GM19023 (cell line): ENCODE results near the gene TET2.
A peak's percentile ranks its signal among the peaks of the same experiment; 100 is the strongest.
"Not testable (repeated sequence)": the region's sequence is repeated elsewhere in the genome, so short reads cannot be mapped to it uniquely, and the experiment has no call there.

Experiments
- ATAC-seq: cut with Tn5 transposase; IDR thresholded peaks from one replicate; pipeline ENCODE4 v1.9.1; 2021; ENCODE audit warnings: mild to moderate bottlenecking, moderate library complexity; ENCODE audit not compliant: unreplicated experiment

TET2 gene

DNA sequence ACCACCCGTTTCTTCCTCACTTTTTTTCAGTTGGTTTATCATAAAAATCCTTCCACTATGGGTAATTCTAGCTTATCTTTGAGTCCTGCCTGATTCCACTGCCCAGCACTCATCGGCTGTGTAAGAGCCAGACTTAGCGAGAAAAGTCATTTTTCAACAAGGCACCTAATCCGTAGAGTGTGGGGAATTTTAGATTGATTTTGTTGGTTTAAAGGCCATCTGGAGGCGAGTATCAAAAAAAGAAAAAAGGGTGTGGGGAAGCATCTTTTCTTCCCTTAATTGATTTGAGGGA is 134.4 kb downstream of the TET2 start:
- ATAC-seq, result no peak

DNA sequence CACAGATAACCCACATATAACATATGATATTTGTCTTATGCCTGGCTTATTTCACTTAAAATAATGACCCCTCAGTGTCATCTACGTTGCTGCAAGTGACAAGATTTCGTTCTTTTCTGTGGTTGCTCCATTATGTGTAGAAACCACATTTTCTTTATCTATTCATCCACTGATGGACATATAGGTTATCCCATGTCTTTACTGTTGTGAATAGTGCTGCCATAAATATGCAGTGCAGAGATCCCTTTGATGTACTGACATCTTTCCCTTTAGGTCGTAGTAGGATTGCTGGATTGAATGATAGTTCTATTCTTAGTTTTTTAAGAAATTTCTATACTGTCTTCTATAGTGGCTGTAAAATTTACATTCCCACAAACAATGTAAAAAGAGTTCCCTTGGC is 135.8 kb downstream of the TET2 start:
- ATAC-seq, result no peak

DNA sequence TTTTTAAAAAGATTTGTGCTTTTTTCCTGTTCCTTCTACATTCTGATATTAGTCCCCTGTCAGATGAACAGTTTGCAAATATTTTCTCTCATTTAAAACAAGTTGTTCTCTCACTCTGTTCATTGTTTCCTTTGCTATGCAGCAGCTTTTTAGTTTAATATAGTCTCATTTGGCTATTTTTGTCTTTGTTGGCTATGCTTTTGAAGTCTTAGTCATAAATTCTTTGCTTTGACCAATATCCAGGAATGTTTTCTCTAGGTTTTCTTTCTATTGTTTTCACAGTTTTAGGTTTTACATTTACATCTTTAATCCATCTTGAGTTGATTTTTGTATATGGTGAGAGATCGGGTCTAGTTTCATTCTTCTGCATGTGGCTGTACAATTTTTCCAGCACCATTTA is 136.8 kb downstream of the TET2 start:
- no peak for ATAC-seq

DNA sequence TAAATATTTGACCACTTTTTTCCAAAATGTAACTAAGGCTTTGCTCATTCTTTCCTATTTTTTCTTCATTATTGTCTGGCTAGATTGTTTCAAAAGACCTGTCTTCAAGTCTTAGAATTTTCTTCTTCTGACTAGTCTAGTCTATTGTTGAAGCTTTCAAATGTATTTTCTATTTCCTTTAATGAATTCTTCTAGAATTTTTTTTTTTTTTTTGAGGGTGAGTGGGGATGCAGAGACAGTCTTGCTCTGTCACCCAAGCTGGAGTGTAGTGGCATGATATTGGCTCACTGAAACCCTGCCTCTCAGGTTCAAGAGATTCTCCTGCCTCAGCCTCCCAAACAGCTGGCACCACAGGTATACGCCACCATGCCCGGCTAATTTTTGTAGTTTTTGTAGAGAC is 141.4 kb downstream of the TET2 start:
- ATAC-seq, result no peak

DNA sequence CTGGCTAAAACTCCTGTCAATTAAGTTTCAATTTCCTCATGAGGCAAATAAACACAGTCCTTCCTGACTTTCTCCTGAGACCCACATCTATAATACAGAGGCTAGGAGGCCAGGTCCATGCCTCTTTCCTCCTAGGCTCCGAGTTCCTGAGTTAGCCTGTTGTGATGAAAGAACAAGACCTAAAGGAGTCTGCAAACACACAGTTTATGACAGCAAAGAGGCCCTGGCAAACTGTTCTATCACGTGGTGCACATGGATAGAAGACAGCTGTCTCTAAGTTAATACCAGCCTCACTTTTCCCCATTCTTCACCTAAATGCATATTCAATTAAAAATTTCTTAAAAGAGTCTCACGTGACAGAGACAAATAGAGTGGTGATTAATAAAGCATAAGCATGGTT is 145.2 kb downstream of the TET2 start:
- no peak for ATAC-seq

DNA sequence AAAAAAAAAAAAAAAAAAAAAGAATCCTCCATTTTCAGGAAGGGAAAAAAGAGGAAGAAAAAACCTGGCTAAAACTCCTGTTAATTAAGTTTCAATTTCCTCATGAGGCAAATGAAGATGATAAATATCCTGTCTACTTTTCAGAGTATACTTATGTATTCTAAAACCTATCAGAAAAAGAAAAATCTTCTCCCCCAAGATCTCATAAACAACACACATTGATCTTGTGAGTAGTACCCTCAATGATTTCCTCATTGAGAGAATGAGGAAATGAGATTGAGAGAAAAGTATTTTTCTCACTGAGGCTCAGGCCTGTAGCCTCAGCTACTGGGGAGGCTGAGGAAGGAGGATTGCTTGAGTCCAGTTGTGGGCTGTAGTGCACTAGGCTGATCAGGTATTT is 146.7 kb downstream of the TET2 start:
- no peak for ATAC-seq

DNA sequence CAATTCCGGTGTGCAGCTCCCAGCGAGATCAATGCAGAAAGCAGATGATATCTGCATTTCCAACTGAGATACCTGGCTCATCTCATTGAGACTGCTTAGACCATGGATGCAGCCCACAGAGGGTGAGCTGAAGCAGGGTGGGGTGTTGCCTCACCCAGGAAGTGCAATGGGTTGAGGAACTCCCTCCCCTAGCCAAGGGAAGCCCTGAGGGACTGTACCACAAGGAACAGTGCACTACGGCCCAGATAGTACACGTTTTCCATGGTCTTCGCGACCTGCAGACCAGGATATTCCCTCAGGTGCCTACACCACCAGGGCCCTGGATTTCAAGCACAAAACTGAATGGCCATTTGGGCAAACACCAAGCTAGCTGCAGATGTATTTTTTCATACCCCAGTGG is 150.0 kb downstream of the TET2 start:
- no peak for ATAC-seq

DNA sequence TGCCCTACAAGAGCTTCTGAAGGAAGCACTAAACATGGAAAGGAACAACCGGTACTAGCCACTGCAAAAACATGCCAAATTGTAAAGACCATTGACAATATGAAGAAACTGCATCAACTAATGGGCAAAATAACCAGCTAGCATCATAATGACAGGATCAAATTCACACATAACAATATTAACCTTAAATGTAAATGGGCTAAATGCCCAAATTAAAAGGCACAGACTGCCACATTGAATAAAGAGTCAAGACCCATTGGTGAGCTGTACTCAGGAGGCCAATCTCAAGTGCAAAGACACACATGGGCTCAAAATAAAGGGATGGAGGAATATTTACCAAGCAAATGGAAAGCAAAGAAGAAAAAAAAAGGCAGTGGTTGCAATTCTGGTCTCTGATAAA is 152.4 kb downstream of the TET2 start:
- not testable (repeated sequence) for ATAC-seq

DNA sequence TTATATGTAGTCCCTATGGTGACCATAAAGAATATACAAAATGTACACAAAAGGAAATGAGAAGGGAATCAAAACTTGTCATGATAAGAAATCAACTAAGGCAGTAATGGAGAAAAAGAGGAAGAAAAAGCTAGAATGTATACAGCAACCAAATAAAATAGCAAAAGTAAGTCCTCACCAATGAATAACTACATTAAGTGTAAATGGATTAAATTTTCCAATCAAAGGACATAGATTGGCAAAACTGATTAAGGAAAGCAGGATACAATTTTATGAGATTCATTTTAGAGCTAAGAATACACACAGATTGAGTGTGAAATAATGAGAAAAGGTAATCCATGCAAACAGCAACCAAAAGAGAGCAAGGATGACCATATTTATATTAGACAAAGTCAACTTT is 157.4 kb downstream of the TET2 start:
- no peak for ATAC-seq

DNA sequence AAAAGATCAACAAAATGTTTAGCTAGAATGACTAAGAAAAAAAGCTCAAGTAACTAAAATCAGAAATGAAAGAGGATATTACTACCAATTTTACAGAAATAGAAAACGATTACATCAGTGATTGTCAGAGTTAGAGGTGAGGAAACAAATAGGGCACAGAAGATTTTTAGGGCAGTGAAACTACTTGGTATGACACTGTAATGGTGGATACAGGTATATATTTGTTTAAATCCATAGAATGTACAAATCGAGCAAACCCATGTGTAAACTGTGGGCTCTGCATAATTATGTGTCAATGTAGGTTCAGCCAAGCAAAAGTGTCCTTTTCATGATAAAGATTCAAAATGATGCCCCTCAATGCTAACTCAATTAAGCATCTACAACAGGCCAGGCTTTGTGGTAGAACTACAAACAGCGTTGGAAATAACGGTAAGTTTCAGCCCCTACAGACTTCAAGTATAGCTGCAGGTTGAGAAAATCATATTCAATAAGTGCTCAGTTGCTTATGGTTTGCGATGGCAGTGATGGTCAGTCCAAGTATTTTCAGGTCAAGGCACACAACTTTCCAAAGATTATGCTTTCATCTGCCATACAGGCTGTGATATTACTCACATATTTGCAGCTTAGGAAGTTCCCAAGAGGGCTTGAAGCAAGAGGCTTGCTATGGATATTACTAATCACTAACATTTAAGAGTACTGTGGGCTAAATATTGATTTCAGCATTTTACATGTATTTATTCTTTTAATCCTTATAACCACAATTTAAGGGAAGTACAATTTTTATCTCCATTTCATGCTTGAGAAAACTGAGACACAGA is 158.6 kb downstream of the TET2 start:
- peak; percentile 39 for ATAC-seq

DNA sequence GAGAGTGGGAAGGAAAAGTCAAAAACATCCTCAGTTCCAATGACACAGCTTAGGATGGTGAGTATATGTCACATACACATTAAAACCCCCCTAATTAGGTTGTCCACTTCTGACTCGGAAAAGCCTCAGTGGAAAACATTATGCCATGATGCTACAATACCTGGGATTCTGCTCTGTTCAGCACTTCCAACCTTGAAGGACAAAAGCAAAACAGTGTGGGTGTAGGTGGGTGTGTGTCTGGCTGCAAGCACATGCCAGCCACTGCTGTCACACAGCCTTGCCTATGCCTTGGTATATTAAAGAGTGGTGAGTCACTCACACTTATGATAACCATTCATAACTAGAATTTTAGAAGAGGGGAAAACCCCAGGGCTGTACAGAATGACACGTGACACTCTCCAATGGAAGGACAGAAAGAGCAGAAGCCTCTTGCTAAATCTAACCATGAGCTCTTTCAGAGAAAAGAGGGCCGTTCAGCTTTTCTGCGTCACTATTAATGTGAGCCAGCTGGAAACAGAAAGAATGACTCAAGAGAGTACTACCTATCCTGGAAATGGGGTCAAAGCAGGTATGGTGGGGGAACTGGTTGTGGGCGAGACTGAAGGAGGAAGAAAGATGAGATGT is 159.6 kb downstream of the TET2 start:
- ATAC-seq, result peak; percentile 92

DNA sequence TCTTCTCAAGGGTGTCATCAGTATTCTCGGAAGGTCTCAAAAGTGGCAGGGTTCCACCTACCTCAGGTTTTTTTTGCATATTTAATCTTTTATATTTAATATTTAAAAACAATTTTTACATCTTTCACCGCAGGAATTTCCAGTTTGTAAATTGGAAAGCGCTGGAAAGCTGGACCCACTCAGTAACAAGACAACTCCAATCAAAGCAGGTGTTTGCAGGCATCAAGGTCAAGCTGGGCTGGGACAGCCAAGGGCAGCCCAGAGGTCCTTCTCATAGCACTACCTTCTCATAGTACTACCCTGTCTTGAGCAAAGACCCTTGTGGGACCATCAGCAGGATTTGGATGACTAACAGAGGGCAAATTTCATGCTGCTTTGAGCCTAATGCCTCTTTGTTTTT is 160.1 kb downstream of the TET2 start:
- no peak for ATAC-seq

DNA sequence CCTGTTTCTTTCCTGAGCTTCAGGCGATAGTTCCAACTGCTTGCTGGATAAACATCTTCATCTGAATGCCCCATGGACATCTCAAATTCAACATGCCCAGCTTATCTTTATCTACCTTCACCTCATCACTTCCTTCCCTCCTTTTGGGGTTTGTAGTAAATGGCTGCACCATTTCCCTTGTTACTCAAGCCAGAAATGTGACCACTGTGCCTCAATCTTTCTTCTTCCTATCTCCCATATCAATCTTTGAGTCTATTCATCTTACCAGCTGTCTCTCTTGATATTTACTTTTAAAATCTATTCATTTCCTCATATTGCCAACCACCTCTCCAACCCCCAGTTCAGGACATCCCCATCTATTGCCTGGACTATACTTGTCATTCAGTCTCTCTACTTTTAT is 171.8 kb downstream of the TET2 start:
- ATAC-seq, result no peak

DNA sequence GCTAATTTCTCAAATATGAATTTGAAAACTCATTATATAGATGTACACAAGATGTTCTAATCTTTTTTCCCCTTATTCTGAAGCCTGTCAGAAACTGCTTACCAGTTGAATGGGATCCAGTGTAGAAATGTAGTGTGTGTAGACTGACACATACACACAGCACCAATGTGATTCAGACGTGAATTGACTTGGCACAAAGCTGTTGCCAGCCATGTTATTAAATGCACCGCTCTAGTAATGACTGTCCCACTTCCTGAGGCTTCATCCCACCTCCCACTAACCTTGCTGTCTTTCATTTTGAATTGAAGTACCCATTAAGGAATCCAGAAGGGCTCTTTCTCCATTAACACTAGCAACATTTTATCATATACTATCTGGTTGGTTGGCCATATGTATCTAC is 180.5 kb downstream of the TET2 start:
- ATAC-seq, result no peak

DNA sequence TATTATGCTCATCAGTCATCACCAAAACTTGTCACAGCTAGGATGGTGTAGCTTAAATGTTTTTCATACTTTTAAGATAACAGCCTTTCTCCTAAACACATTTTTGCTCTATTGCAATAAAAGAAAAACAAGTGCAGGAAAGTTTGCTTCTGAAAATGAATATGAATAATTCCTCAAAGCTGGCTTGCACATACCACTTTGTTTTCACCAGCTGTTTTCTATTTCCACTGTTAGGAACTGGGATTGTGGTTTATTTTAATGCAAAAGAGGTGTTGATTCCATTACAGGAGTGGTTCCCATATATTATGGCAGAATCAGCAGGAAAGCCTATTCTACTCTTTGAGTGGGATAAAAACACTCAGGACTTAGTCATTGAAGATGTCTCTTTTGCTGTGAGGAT is 181.3 kb downstream of the TET2 start:
- ATAC-seq, result no peak

DNA sequence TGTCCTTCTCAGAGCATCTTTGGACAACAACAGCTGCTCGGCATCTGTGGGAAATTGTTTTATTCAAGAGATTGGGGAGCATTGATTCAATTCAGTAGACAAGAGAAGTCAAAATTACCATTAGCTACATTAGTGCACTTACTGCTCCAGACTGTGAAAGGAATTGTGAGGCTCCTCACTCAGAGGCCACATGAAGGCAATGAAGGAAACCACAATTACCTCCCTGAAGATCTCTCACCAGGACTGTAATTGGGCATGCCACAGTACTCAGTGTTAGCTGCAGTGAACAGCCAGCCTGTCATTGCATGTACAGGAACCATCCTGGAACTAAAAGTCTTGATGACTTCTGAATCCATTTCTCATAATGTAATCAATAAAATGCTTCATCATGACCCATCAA is 182.4 kb downstream of the TET2 start:
- no peak for ATAC-seq
